GM12873 (cell line): Measurements from ENCODE around the gene CPED1.

Experiments used
- CTCF ChIP-seq: IDR thresholded peaks from 2 replicates; pipeline ENCODE4 v1.5.1; 2012; ENCODE audit warnings: low read depth, mild to moderate bottlenecking, moderate library complexity, low read length, control low read depth; ENCODE audit not compliant: insufficient read depth; ENCODE audit errors: missing control alignments

CPED1 gene

GRCh38 chr7:121279060-121279620 is 290.6 kb downstream of the CPED1 start:
- TF ChIP-seq CTCF: no peak

GRCh38 chr7:121279822-121280221 is 291.3 kb downstream of the CPED1 start:
- no peak for TF ChIP-seq CTCF

GRCh38 chr7:121280656-121281055 is 292.1 kb downstream of the CPED1 start:
- TF ChIP-seq CTCF: no peak

GRCh38 chr7:121282129-121282528 is 293.6 kb downstream of the CPED1 start:
- TF ChIP-seq CTCF: no peak

GRCh38 chr7:121285066-121285667 is 296.7 kb downstream of the CPED1 start:
- no peak for TF ChIP-seq CTCF

- no peak for TF ChIP-seq CTCF
Observed at GRCh38 chr7:121286186-121286585, 297.7 kb downstream of the CPED1 start.

- TF ChIP-seq CTCF: no peak
Observed at GRCh38 chr7:121286742-121287734, 298.5 kb downstream of the CPED1 start.
